WERI-Rb-1 (cell line): ENCODE measurements around the gene PDF.
A peak's percentile ranks its signal among the peaks of the same experiment; 100 is the strongest.

Source experiments
- DNase-seq: peaks from one replicate; pipeline ENCODE4 v3.0.0-alpha.2; 2020
- H3K27ac ChIP-seq: fragments of 250-450 bp; sonication (Bioruptor Pico); 2 replicates; pipeline ENCODE4 v1.5.1; 2020; ENCODE audit warnings: mild to moderate bottlenecking, moderate library complexity
- H3K27me3 ChIP-seq: fragments of 250-450 bp; sonication (Bioruptor Pico); 2 replicates; pipeline ENCODE4 v1.5.1; 2021; ENCODE audit warnings: mild to moderate bottlenecking, low read depth, moderate library complexity; ENCODE audit not compliant: insufficient read depth, severe bottlenecking
- H3K36me3 ChIP-seq: fragments of 250-450 bp; sonication (Bioruptor Pico); 2 replicates; pipeline ENCODE4 v1.5.1; 2020; ENCODE audit warnings: mild to moderate bottlenecking, moderate library complexity
- H3K4me3 ChIP-seq: 2 replicates; pipeline ENCODE4 v1.5.1; 2011; ENCODE audit warnings: low read depth, mild to moderate bottlenecking, control low read depth, low read length
- H3K9me3 ChIP-seq: fragments of 250-450 bp; sonication (Bioruptor Pico); 2 replicates; pipeline ENCODE4 v1.5.1; 2021; ENCODE audit warnings: mild to moderate bottlenecking, moderate library complexity; ENCODE audit not compliant: severe bottlenecking
- CTCF ChIP-seq: IDR thresholded peaks from 2 replicates; pipeline ENCODE4 v1.5.1; 2011; ENCODE audit warnings: low read depth, mild to moderate bottlenecking, control low read depth, inconsistent platforms, low read length

PDF gene

GRCh38 chr16:69346683-69347082, 16.3 kb upstream of the PDF start:
- Histone ChIP-seq H3K27me3 (no peaks in the 10 kb centered on the region), H3K4me3 (no peak overlapping the region), H3K36me3 (peaks cover 34% of the 10 kb centered on the region), H3K27ac (no peak overlapping the region), H3K9me3 (no peaks in the 10 kb centered on the region)
- no peak for DNase-seq
- TF ChIP-seq CTCF = no peak

- Histone ChIP-seq H3K4me3 (no peak overlapping the region), H3K27ac (no peak overlapping the region), H3K9me3 (no peaks in the 10 kb centered on the region), H3K27me3 (no peaks in the 10 kb centered on the region), H3K36me3 (peaks cover 42% of the 10 kb centered on the region)
- no peak for DNase-seq
- no peak for TF ChIP-seq CTCF
Measured at GRCh38 chr16:69345923-69346322, 15.5 kb upstream of the PDF start.

- H3K36me3 ChIP-seq = peaks cover 40% of the 10 kb centered on the region
- no peak for TF ChIP-seq CTCF
Measured at GRCh38 chr16:69344171-69344570, 13.8 kb upstream of the PDF start.

GRCh38 chr16:69340095-69340644, 9.8 kb upstream of the PDF start:
- Histone ChIP-seq H3K27me3 (no peaks in the 10 kb centered on the region), H3K36me3 (peaks cover 55% of the 10 kb centered on the region), H3K9me3 (no peaks in the 10 kb centered on the region), H3K27ac (peak overlapping the region; percentile 72), H3K4me3 (peak overlapping the region; percentile 55)
- no peak for DNase-seq
- no peak for TF ChIP-seq CTCF

More at GRCh38 chr16:69344171-69344570, 13.8 kb upstream of the PDF start:
- no peak for DNase-seq
- no peak overlapping the region for H3K27ac ChIP-seq
- H3K9me3 ChIP-seq = no peaks in the 10 kb centered on the region
- no peak overlapping the region for H3K4me3 ChIP-seq
- no peaks in the 10 kb centered on the region for H3K27me3 ChIP-seq

- Histone ChIP-seq H3K27me3 (no peaks in the 10 kb centered on the region), H3K4me3 (peak within 1 kb of the TSS; percentile 55), H3K27ac (peak within 1 kb of the TSS; percentile 95), H3K36me3 (peaks cover 61% of the 10 kb centered on the region), H3K9me3 (no peaks in the 10 kb centered on the region)
- TF ChIP-seq CTCF = peak; percentile 79
- DNase-seq = peak; percentile 97
Measured at GRCh38 chr16:69339289-69340094, 9.1 kb upstream of the PDF start, which contains the start of the genes COG8 and NIP7. Gene COG8, minus strand, starts transcription at chr16:69339564. Its CDS starts 12 bp downstream, at chr16:69339552. Gene NIP7, plus strand, starts transcription at chr16:69339772. Its CDS starts 58 bp downstream, at chr16:69339830.
